Endometrial microvascular endothelial cells (primary cell): ENCODE measurements around the gene GPATCH8. TPM values are rescaled to one million over a fixed set of nuclear protein-coding genes. Genes with fewer than 3 reads are reported as not detected.

Experiments
- in situ Hi-C: cut with HindIII; loops from 2 replicates; pipeline ENCODE4 v1.10.0; 2017; ENCODE audit warnings: low sequenced_read_pairs, low pct_unique_long_range_greater_than_20kb; ENCODE audit errors: inconsistent ontology term
- total RNA-seq: library from RNA; depleted of rRNA; stranded (reverse); fragments of >200 nt; gene quantifications from one replicate; pipeline ENCODE4 v1.2.3, GENCODE V29; 2015; ENCODE audit errors: inconsistent ontology term

Gene GPATCH8
- total RNA-seq, 1 donor from 2014 or later = 14.2 TPM

DNA sequence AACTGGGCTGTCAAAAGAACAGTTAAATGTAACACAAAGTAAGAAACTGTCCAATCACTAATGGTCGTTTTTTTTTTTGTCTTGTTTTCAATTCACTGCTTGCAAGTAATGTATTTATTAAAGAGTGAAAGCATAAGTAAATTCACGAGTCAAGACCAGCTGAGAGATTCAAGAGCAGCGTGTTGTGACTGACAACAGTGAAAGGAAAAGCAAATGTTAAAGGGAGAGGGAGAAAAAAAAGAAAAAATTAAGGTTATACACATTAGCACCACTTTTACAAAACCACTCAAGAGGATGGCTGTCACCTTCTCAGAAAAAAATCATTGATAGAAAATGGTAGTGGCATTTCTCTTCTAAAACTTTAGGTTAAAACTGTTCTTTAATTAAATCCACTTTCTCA lies 36.1 kb downstream of the GPATCH8 start:
- in situ Hi-C loops = no loop called here

DNA sequence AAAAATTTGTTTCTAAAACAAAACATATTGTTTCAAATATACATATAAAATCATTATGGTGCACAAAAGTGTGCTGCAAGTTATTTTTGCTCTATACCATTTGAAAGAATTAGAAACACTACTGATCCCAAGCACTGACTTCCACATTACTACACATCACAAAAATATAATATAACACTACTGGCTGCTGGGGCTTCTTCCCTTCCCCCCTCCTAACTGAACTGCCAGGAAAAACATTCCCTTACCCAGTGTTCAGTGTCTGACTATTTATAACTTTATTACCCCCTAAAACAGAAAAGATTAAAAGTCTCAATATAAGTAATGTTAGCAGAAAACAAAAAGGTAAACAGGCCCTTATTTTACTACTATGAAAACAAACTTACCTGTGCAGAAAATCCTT lies 36.9 kb downstream of the GPATCH8 start:
- in situ Hi-C loops = no loop called here

DNA sequence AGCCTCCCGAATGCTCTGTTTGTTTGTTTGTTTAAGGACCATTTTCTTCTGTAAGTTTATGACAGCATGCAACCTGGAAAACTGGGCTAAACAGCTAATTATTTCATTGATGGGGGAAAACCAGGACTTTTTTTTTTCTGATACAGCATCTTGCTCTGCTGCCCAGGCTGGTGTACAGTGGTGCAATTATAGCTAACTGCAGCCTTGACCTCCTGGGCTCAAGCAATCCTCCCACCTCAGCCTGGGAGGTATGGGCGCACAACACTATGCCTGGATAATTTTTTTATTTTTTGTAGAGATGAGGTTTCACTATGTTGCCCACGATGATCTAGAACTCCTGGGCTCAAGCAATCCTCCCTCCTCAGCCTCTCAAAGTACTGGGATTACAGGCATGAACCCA lies 37.3 kb downstream of the GPATCH8 start:
- in situ Hi-C loops = no loop called here

DNA sequence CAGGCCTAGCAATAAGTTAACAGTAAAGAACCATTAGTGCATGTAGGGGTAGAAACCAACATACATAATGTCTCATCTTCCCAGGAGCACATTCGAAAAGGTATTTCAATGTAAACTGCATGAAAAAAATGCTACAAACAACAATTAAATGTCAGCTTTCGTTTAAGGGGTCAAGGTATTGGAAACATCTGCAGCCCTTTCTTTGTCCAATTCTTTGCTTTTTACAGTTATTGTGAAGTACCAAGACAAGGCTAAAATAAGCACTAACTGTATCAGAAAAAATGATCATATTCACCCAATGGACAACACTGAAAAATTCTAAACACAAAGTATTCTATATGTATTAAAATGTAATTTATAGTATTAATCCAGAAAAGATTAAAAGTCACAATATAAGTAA lies 37.9 kb downstream of the GPATCH8 start:
- in situ Hi-C loops = no loop called here

DNA sequence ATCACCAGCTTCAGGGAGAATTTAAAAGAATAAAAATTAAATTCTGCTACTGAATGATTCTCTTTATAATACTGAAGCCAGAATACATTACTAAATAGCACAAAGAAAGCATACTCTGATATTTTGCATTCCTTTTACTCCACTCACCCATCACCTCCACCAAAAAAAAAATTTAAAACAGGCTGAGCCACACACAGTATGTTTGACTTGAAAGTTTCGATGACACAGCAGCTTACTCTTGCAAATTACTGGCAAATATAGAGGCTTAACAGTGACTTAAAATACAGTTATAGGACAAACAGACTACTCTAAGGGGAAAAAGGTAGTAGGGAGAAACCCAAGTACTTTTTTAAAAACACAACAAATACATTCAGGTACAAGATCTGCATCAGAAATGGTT lies 39.2 kb downstream of the GPATCH8 start:
- in situ Hi-C loops = no loop called here

DNA sequence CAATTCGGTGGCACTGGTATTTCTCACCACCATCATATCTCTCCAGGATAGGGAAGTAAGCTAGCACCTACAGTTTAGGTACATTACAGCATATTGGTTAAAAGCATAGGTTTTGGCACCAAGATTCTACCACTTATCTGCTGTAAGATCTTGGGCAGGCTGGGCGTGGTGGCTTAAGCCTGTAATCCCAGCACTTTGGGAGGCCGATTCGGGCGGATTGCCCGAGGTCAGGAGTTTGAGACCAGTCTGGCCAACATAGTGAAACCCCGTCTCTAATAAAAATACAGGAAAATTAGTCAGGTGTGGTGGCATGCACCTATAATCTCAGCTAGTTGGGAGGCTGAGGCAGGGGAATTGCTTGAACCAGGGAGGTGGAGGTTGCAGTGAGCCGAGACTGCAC lies 51.4 kb downstream of the GPATCH8 start:
- in situ Hi-C loops = no loop called here

DNA sequence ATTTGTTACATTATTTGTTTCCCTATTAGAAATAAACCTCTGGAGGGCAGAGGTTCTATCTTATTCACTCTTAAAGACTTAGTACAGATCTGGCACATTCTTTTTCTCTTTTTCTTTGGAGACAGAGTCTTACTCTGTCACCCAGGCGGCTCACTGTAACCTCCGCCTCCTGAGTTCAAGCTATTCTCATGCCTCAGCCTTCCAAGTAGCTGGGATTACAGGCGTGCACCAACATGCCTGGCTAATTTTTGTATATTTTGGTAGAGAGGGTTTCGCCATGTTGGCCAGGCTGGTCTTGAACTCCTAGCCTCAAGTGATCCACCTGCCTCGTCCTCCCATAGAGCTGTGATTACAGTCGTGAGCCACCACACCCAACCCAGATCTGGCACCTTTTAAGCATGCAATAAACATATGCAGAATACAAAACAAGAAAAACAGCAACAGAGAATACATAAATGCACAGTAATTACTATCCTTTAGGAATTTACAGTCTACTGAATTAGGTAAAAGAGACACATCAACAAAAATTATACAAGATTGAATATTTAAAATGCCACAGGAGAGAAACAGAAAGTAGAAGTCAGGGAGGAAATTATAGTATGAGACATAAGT lies 52.1 kb downstream of the GPATCH8 start:
- in situ Hi-C loops = no loop called here

DNA sequence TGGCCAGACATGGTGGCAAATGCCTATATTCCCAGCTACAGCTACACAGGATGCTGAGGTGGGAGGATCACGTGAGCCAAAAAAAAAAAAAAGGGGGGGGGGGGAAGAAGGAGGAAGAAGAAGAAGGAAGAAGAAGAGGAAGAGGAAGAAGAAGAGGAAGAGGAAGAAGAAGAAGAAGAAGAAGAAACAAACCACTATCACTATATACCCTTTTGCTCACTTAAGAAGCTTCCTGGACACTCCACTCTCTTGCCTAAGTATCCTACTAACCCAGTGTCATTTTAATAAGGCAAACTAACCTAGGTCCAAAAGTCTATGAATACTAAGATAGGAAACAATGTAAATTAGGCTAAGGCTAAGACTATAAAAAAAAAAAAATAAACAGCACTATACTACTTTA lies 54.8 kb downstream of the GPATCH8 start:
- in situ Hi-C loops = no loop called here

DNA sequence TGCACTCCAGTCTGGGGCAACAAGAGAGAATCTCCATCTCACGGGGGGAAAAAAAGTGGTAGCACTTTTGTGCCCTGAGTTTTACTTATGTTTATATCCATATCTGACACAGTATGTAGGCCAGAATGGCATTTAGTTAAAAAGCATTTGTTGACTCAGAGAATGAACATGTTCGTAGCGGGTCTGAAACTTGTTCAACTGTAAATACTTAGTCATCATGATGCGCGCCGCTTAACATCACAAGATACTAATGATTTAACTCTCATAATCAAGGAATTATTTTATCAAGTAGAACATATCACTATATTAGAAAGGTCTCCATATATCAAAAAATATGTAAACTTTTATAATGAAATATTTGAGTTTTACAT lies 58.5 kb downstream of the GPATCH8 start:
- in situ Hi-C loops = no loop called here

DNA sequence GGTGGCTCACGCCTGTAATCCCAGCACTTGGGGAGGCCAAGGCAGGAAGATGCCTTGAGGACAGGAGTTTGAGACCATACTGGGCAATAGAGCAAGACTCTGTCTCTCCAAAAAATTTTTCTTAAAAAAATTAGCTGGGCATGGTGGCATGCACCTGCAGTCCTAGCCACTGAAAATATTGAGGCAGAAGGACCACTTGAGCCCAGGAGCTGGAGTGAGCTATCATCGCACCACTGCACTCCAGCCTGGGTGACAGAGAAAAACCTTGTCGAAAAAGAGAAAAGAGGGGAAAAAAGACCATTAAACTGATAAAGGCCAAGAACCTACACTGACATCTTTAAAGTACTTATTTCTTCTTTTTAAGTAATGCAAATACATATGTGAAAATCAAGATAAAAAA lies 60.4 kb downstream of the GPATCH8 start:
- in situ Hi-C loops = no loop called here

DNA sequence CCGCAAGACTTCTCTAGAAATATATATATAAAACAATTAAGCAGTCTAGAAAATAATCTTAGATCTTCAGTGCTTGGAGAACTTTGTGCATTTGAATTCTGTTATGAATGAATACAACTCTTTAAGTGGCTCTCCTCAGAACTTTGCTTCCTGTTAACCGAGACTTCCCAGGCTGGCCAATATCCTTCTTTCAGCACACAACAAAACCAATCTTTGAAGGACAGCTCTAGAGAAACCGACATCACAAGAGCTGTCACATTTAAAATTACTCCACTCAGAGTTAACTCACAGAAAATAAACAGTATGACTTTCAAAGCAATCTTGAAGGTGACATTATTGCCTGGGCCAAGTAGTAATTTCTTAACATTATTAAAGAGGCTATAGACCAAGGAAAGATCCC lies 64.0 kb downstream of the GPATCH8 start:
- in situ Hi-C loops = no loop called here

DNA sequence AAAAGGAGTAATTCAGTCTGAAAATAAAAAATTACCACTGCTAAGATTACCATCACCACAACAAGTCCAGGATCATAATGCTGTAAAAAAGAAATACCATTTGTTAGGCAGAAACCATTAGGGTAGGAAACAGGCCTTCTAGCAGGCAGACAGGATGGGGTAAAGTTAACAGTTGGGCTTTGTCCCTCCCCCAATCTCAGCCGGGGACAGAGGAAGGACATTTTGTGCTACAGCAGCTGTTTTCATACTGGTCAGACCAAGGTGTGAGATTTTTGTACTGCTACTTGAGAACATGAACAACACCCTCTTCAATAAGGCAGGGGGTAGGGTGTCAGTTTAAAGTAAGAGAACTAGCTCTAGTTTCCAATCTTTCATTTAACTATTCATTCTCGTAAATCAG lies 64.6 kb downstream of the GPATCH8 start:
- in situ Hi-C loops = no loop called here

DNA sequence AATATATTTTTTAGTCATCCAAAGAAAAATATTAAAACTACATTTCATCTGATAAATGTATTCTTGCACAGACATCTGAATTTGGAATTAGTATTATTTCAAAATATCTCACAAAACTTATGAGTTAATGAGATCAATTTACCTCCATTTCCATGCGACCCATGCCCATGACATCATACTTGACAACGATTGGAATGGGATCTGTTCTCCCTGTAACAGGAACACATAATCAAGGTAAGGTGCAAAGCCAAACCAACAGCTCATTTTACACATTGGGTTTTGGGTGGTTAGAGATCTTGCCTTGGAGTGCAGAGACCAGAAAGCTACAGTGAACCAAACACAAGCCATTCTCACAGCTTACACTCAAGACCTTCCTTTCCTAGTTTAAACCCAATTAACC lies 66.9 kb downstream of the GPATCH8 start:
- in situ Hi-C loops = no loop called here

DNA sequence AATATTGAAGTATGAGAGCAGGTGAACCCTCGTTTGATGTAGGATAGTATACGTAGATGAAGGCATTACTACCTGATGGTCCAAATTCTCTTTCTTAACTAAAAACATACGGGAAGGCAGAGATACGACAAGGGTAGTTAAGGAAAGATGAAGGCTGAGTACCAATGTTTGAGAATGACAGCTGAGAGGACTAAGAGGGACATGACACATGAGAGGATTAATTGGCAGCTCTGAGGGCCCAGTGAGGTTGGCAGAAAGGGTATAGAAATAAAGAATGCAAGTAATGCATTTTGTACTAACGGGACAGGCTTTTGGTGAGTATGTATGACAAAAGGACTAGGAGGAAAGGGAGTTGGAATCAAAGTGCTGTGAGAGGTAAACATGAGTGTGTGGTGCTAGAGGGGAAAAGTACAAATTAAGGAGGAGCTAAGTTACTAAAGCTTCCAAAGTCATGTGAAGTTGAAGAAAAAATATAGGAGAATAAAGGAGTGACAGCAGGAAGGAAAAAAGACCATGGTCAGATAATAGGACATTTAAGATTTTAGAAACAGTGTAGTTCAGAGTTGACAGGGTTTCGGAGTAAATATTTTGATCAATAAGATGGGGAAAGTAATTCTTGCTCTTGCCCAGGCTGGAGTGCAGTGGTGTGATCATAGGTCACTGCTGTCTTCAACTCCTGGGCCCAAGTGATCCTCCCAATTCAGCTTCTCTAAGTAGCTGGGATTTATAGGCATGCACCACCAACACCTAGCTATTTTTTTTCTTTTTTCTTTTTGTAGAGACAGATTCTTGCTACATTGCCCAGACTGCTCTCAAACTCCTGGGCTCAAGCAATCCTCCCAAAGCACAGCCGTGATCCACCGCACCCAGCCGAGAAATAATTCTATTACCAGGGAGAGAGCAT lies 70.7 kb downstream of the GPATCH8 start:
- in situ Hi-C loops = no loop called here

DNA sequence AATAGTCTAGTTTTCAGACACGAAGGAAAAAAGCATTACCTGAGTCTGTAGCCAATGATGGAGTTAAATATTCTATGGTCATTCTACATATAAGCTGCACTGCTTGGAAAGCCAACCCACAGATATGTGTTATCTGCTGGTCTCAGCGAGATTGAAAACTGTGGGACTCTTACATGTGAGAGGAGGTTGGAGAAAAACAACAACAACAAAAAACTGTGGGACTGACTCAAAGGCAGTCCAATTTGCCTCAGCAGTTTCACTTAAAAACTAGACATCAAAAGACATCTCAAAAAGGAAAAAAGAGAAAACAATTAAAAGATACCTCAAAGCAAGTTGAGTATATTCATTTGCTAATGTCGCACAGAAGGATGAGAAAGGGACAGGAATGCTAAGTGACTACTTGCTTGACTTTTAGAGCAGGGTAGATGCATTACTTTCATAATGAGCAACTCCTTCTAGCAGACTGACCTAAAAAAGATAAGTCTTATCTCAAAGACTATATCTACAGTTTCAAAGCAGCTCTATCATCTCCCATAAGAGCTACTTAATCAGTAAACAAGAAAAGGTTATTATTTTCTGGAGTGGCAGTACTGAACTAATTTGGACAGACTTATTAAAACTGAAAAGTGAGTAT lies 78.3 kb downstream of the GPATCH8 start:
- in situ Hi-C loops = no loop called here

DNA sequence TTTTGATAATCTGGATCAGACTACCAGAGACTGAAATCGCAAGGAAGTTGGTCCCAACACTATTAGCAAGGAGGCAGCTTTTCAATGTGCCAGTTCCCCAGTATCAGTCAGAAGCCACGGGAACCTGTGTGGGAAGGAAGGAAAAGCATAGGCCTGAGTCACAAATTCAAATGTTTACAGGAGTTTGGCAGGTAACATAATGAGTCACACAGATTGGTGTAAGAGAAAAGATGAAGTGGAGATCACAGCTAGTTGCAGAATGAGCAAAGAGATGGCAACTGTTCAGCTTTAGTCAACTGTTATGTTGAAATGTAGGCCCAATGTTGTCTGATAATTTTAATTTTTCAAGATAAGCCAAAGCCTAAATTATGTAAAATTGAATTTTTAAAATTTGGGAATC lies 85.7 kb downstream of the GPATCH8 start:
- in situ Hi-C loops = no loop called here

DNA sequence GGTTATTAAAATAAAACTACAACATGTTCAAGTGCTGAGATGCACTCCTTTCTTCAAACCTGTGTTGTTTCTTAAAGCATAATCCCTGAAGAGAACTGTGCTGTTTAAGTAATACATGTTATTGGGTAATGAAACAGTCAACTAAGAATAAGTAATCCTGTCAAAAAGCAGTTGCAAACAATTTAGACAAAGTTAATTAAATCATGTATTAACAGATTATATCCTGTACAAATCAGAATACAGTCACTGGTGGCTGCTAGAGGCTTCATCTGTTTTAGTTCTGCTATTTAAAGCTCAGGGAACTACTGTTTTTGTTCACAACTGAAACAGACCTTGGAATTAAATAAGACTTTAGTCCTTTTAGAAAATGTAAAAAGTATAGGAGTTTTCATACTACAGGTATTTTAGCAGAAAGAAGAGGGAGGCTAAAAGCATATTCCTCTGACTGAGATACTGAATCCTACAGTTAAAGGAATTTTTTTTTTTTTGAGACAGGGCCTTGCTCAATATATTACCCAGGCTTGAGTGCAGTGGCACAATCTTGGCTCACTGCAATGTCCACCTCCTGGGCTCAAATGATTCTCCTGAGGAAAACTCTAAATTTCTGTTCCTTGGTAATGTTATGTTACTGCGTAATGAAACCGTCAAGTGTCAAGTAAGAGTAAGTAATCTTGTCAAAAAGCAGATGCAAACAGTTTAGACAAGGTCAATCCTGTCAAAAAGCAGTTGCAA lies 86.5 kb downstream of the GPATCH8 start:
- in situ Hi-C loops = no loop called here

DNA sequence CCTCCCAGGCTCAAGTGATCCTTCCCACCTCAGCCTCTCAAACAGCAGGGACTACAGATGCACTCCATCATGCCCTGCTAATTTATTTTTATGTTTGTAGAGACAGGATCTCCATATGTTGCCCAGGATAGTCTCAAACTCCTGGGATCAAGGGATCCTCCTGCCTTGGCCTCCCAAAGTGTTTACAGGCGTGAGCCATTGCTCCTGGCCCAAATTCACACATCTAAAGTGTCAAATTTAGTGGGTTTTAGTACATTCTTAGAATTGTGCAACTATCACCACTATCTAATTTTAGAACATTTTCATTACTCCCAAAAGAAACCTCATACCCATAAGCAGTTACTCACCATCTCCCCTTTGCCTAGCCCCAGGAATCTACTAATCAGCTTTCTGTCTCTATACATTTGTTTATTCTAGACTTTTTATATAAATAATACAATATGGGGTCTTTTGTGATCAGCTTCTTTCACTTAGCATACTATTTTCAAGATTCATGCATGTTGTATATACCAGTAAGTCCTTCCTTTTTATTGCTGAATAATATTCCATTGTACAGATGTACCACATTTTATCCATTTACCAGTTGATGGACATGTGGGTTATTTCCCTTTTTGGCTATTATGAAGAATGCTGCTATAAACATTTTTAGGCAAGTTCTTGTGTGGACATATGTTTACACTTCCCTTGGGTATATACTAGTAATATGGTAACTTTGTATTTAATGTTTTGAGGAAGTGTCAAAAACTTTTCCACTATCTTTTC lies 88.6 kb downstream of the GPATCH8 start:
- in situ Hi-C loops = no loop called here
